Measurements from ENCODE around the gene GMNC.

The GMNC gene

GRCh38 chr3:190811775-190812480, 50.6 kb downstream of the GMNC start:
- DNase-seq = no peak
- Mint-ChIP-seq H3K4me3 (no peak overlapping the region), H3K36me3 (no peaks in the 10 kb centered on the region), H3K27me3 (no peaks in the 10 kb centered on the region), H3K9me3 (no peaks in the 10 kb centered on the region), H3K4me1 (no peaks in the 10 kb centered on the region), H3K27ac (no peak overlapping the region)
- CTCF ChIA-PET = interaction anchor here (0.7 kb wide), 1 partner anchor 21 kb away, joined by 3 read pairs; no protein-coding TSS in a partner anchor

- H3K4me3 Mint-ChIP-seq = no peak overlapping the region
- DNase-seq = no peak
- CTCF ChIA-PET = no interaction called here
- no peaks in the 10 kb centered on the region for H3K36me3 Mint-ChIP-seq
- no peaks in the 10 kb centered on the region for H3K27me3 Mint-ChIP-seq
- H3K4me1 Mint-ChIP-seq = no peaks in the 10 kb centered on the region
- H3K9me3 Mint-ChIP-seq = no peaks in the 10 kb centered on the region
- no peak overlapping the region for H3K27ac Mint-ChIP-seq
These were observed 51.5 kb downstream of the GMNC start for GRCh38 chr3:190810957-190811356.

GRCh38 chr3:190809351-190809750, 53.1 kb downstream of the GMNC start:
- CTCF ChIA-PET = interaction anchor here (0.8 kb wide), 1 partner anchor 348 kb away, joined by 3 read pairs; no protein-coding TSS in a partner anchor
- no peaks in the 10 kb centered on the region for H3K9me3 Mint-ChIP-seq
- H3K27ac Mint-ChIP-seq = no peak overlapping the region
- no peaks in the 10 kb centered on the region for H3K4me1 Mint-ChIP-seq
- no peak for DNase-seq
- H3K27me3 Mint-ChIP-seq = no peaks in the 10 kb centered on the region
- no peak overlapping the region for H3K4me3 Mint-ChIP-seq
- no peaks in the 10 kb centered on the region for H3K36me3 Mint-ChIP-seq

GRCh38 chr3:190807719-190808375, 54.6 kb downstream of the GMNC start:
- CTCF ChIA-PET = no interaction called here
- Mint-ChIP-seq H3K4me3 (no peak overlapping the region), H3K9me3 (no peaks in the 10 kb centered on the region), H3K27me3 (no peaks in the 10 kb centered on the region), H3K27ac (no peak overlapping the region), H3K4me1 (no peaks in the 10 kb centered on the region), H3K36me3 (no peaks in the 10 kb centered on the region)
- DNase-seq = no peak

Measured in activated naive CD4-positive, alpha-beta T cell treated with anti-CD3 and anti-CD28 coated beads, Interleukin-2, amount 10 ng/mL, durations not matched to agents 7 days and 5 days (primary cell).